A549 treated with AZD9567 at 1 μM for 4 hours (cell line): ENCODE measurements around the gene IQCC. TPM values are rescaled to one million over a fixed set of nuclear protein-coding genes. Genes with fewer than 3 reads are reported as not detected.

Experiments
- total RNA-seq: library from RNA; stranded (reverse); fragments of 200-300 nt; extraction: Qiagen RNA extraction; gene quantifications from 5 replicates; pipeline ENCODE4 v1.2.3, GENCODE V29; 2022; ENCODE audit not compliant: insufficient read depth

Gene IQCC
- total RNA-seq: 1.00 to 2.5 TPM (median 1.7 TPM) in 5 replicates

GRCh38 chr1:32205401-32206370, at the start of gene IQCC:
Gene IQCC (plus strand): TSS chr1:32205671. CDS start chr1:32205682, 11 bp downstream.

GRCh38 chr1:32179443-32180185, 25.9 kb upstream of the IQCC start, which contains the start of gene TXLNA:
Gene TXLNA (plus strand): TSS chr1:32179675. CDS start chr1:32180346, 671 bp downstream.

GRCh38 chr1:32200226-32201010, 5.1 kb upstream of the IQCC start, which contains the start of gene CCDC28B:
Gene CCDC28B (plus strand): TSS chr1:32200595. CDS start chr1:32201936, 1,341 bp downstream.

GRCh38 chr1:32208891-32209328, 3.4 kb downstream of the IQCC start, which contains the start of gene DCDC2B:
Gene DCDC2B (plus strand): TSS chr1:32209089. CDS start chr1:32209094, 5 bp downstream.

DNA sequence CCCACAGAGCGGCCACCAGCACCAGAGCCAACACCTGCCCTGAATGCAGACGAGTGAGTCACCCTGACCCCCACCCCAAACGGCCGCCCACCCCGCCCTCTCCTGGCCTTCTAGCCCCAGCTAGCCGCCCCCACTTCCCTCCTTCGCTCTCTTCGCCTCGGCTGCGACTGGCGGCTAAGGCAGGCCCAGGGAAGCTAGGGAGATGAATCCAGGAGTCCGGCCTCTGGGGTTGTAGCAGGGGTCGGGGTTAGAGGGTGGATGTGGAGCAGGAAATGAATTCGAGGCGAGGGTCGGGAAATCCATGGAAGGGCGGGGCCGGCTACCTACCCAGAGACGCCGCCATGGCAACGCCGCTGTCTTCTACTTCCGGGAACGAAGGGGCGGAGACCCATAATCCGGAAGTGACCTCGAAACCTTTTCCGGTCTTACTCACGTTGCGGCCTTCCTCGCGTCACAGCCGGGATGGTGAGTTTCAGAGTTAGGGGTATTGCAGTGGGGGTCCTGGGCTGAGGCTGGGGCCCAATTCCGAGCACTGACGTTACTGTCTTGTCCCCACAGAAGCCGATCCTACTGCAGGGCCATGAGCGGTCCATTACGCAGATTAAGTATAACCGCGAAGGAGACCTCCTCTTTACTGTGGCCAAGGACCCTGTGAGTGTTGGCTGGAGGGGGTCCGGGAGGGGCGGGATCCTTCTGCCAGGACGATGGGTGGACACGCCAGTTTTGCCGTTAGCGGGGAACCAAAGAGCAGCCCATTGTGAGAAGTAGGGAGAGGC, 16.7 kb downstream of the IQCC start, which contains the start of the genes EIF3I and TMEM234:
Gene EIF3I (plus strand): TSS at position 428 of the 776 bp plus-strand sequence. CDS start 35 bp downstream, at position 463.
Gene TMEM234 (minus strand): TSS at position 374 of the 776 bp plus-strand sequence. CDS start 31 bp downstream, at position 343.

DNA sequence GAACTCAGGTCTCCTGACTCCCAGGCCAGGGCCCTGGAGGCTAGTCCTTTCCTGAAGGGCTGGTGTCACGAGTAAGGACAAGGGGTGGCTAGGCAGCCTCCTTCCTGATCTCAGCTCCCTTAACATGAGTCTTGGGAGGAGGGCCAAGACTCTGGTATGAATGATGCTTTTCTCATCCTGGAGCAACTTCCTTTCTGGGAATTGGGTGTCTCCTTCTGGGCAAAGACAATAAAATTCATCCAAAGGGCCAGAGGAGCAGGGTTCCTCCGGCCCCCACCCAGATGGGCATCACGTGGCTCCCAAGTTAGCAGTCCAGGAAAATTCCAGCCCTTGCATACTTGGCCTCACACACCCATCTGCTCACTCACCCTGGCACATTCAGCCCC, 41.4 kb downstream of the IQCC start, which contains the start of gene FAM167B:
Gene FAM167B (plus strand): TSS at position 335 of the 386 bp plus-strand sequence. CDS start 200 bp downstream, outside the sequence.

GRCh38 chr1:32250893-32251716, 45.6 kb downstream of the IQCC start, which contains the start of gene LCK:
Gene LCK (plus strand): TSS chr1:32251265. CDS start chr1:32274330, 23,065 bp downstream.

Other genes with a start within 250 kb of the IQCC start
- gene KHDRBS1, start 191.8 kb upstream of the IQCC start, total RNA-seq: 120 to 137 TPM (median 136 TPM) in 5 replicates
- gene TMEM39B, start 132.7 kb upstream of the IQCC start, total RNA-seq: 9.9 to 13.9 TPM (median 12.3 TPM) in 5 replicates
- gene KPNA6, start 97.6 kb upstream of the IQCC start, total RNA-seq: 13.0 to 22.9 TPM (median 13.6 TPM) in 5 replicates
- 25.4 to 36.0 TPM (median 26.3 TPM) in 5 replicates for gene TXLNA, start 26.0 kb upstream of the IQCC start, total RNA-seq
- gene CCDC28B, start 5.1 kb upstream of the IQCC start, total RNA-seq: 1.6 to 2.6 TPM (median 2.1 TPM) in 4 of 5 replicates, not detected in the other
- gene DCDC2B, start 3.4 kb downstream of the IQCC start, total RNA-seq: not detected in 5 replicates
- gene TMEM234, start 16.7 kb downstream of the IQCC start, total RNA-seq: 7.2 to 8.6 TPM (median 8.1 TPM) in 5 replicates
- 248 to 291 TPM (median 268 TPM) in 5 replicates for gene EIF3I, start 16.7 kb downstream of the IQCC start, total RNA-seq
- 0.44 to 0.79 TPM (median 0.57 TPM) in 4 of 5 replicates, not detected in the other for gene FAM167B, start 41.6 kb downstream of the IQCC start, total RNA-seq
- gene LCK, start 45.6 kb downstream of the IQCC start, total RNA-seq: 0.03 to 0.08 TPM (median 0.06 TPM) in 3 of 5 replicates, not detected in the others
- gene HDAC1, start 86.4 kb downstream of the IQCC start, total RNA-seq: 52.7 to 56.4 TPM (median 54.8 TPM) in 5 replicates
- gene MARCKSL1, start 130.6 kb downstream of the IQCC start, total RNA-seq: 59.8 to 69.6 TPM (median 68.4 TPM) in 5 replicates
- gene FAM229A, start 156.8 kb downstream of the IQCC start, total RNA-seq: 0.71 to 5.3 TPM (median 4.9 TPM) in 5 replicates
- gene TSSK3, start 156.9 kb downstream of the IQCC start, total RNA-seq: 0.14 TPM in 1 of 5 replicates, not detected in the others
- gene BSDC1, start 188.8 kb downstream of the IQCC start, total RNA-seq: 17.1 to 22.1 TPM (median 20.4 TPM) in 5 replicates